Heart left ventricle (tissue), 13 donors: ENCODE data around the gene ADAM22.

ENCODE experiments used
- CTCF ChIP-seq, 12 donors: fragments of 200-600 bp; sonication (generic) in 4 of 12; IDR thresholded peaks; one replicate each; pipeline versions ENCODE4 v1.5.0 to v1.8.0; 2018 to 2022; ENCODE audit warnings: antibody characterized with exemption in 12 of 12, mild to moderate bottlenecking in 5 of 12
- POLR2A ChIP-seq, 2 donors: fragments of 450-650 bp; IDR thresholded peaks; one replicate each; pipeline ENCODE4 v1.6.1; 2017; ENCODE audit warnings: antibody characterized with exemption in 2 of 2, mild to moderate bottlenecking in 2 of 2, moderate library complexity in 2 of 2
- donor health status: ischemic (EF 13 %, LVEDD 7.1; RV severe dilation, severe dysfunction).
- donor health status: DM: no; HTN: yes; CAD: no.
- donor health status: DM: no; HTN: no; CAD: no.
- donor health status: ischemic (EF 25% LVEDD 6.9; RV normal size, moderate dysfunction).
- donor health status: ischemic (EF 25% LVEDD 5.7; RV mildly dilated, moderate dysfunction).
- donor health status: ischemic (EF 35%, LVEDD 5.7; RV mildly dilated, moderate dysfunction).
- donor health status: nonischemic (EF 11% LVEDD 7.7; RV severe dilation, severe dysfunction).
- donor health status: DM: yes; HTN: yes; CAD: no.
- donor health status: PGD.
- donor health status: ischemic (EF 29% LVEDD 5.4; RV normal size, mild dysfunction).
- donor health status: nonischemic (EF 23%, LVEDD 6.1; RV moderate dilation, normal function).

- TF ChIP-seq CTCF (IDR thresholded peaks at IDR 0.05) (no peak), POLR2A (IDR thresholded peaks at IDR 0.05) (no peak)
These were observed 268.7 kb downstream of the ADAM22 start for GRCh38 chr7:88202799-88203198.
